Stimulated activated naive CD4-positive, alpha-beta T cell (primary cell): ENCODE results near the gene SYF2.
"Not testable (repeated sequence)": the region's sequence is repeated elsewhere in the genome, so short reads cannot be mapped to it uniquely, and the experiment has no call there.

ENCODE experiments used
- DNase-seq, 6 experiments: peaks; one replicate each; lab custom pipeline; 2025; lab: John Stamatoyannopoulos, UW

SYF2 gene

GRCh38 chr1:25232027-25232865 is at the start of gene SYF2:
Gene SYF2 (minus strand): TSS chr1:25232502. CDS start chr1:25232467, 35 bp downstream.
- DNase-seq = peak; percentile 76 to 91 (median 89)

GRCh38 chr1:25279693-25280111 is 47.4 kb upstream of the SYF2 start:
- not testable (repeated sequence) for DNase-seq

GRCh38 chr1:25278790-25279189 is 46.5 kb upstream of the SYF2 start:
- DNase-seq = not testable (repeated sequence)

- not testable (repeated sequence) for DNase-seq
These were observed 46.1 kb upstream of the SYF2 start for GRCh38 chr1:25278358-25278757.

- DNase-seq = not testable (repeated sequence)
These were observed 45.0 kb upstream of the SYF2 start for GRCh38 chr1:25277295-25277694.

GRCh38 chr1:25275648-25276047 is 43.3 kb upstream of the SYF2 start:
- not testable (repeated sequence) for DNase-seq

- not testable (repeated sequence) for DNase-seq
These were observed 39.9 kb upstream of the SYF2 start, which contains the start of gene RHD for GRCh38 chr1:25272238-25272637. Gene RHD (plus strand): TSS chr1:25272509. CDS start chr1:25272548, 39 bp downstream.

GRCh38 chr1:25268143-25268760 is 36.0 kb upstream of the SYF2 start:
- DNase-seq = not testable (repeated sequence)

GRCh38 chr1:25267288-25268142 is 35.2 kb upstream of the SYF2 start:
- DNase-seq = peak; percentile 85 to 94 (median 90)

GRCh38 chr1:25266554-25267287 is 34.4 kb upstream of the SYF2 start:
- peak in 2 of 6 experiments; percentile 1 to 16 for DNase-seq

GRCh38 chr1:25260336-25260735 is 28.0 kb upstream of the SYF2 start:
- not testable (repeated sequence) for DNase-seq

- DNase-seq = not testable (repeated sequence)
These were observed 27.5 kb upstream of the SYF2 start for GRCh38 chr1:25259813-25260212.

GRCh38 chr1:25257196-25257595 is 24.9 kb upstream of the SYF2 start:
- no peak for DNase-seq

- no peak for DNase-seq
These were observed 24.3 kb upstream of the SYF2 start for GRCh38 chr1:25256578-25256965.

- DNase-seq = no peak
These were observed 23.6 kb upstream of the SYF2 start for GRCh38 chr1:25255706-25256577.

- DNase-seq = no peak
These were observed 21.6 kb upstream of the SYF2 start for GRCh38 chr1:25253911-25254310.

GRCh38 chr1:25247829-25248754 is 15.8 kb upstream of the SYF2 start:
- no peak for DNase-seq

GRCh38 chr1:25247024-25247828 is 14.9 kb upstream of the SYF2 start, which contains the start of gene RSRP1:
Gene RSRP1 (minus strand): TSS chr1:25247454. CDS start chr1:25246963, 491 bp downstream.
- peak; percentile 98 to 100 (median 98) for DNase-seq
